ENCODE data around the gene CNOT9.

CNOT9 gene

GRCh38 chr2:218555527-218555926 lies 13.1 kb upstream of the CNOT9 start:
- Histone ChIP-seq H3K36me3 (ENCODE audit: insufficient read depth, low read length) (peaks cover 88% of the 10 kb centered on the region), H3K4me1 (ENCODE audit: insufficient read depth, low read length) (no peaks in the 10 kb centered on the region), H3K27me3 (ENCODE audit: insufficient read depth, low read length, poor library complexity) (no peaks in the 10 kb centered on the region), H3K79me2 (ENCODE audit: insufficient read depth, low read length) (peaks cover 21% of the 10 kb centered on the region; the same call in 1 of the 2 replicates), H3K9ac (ENCODE audit: low read depth, low read length) (no peak overlapping the region), H3K4me3 (ENCODE audit: low read depth in 1 of 2, low read length in 2 of 2) (no peak overlapping the region), H4K20me1 (ENCODE audit: insufficient read depth, low read length) (peaks cover 3% of the 10 kb centered on the region; the same call in 1 of the 2 replicates), H3K4me2 (ENCODE audit: insufficient read depth, low read length) (no peak overlapping the region), H3K27ac (ENCODE audit: low read length) (no peak overlapping the region), H2AFZ (ENCODE audit: low read depth, low read length) (no peak overlapping the region), H3K9me3 (ENCODE audit: insufficient read depth, low read length, severe bottlenecking) (no peaks in the 10 kb centered on the region)
- DNase-seq (no peak), ATAC-seq (ENCODE audit: insufficient read depth, low read depth) (no peak)
- no peak for TF ChIP-seq CTCF (IDR thresholded peaks at IDR 0.05; ENCODE audit: borderline replicate concordance, extremely low read depth, low read length, poor library complexity, severe bottlenecking)
- TF ChIP-seq EZH2 (IDR thresholded peaks at IDR 0.05; ENCODE audit: borderline replicate concordance, low read depth, low read length, severe bottlenecking) = no peak

GRCh38 chr2:218557941-218558340 lies 10.7 kb upstream of the CNOT9 start:
- DNase-seq = no peak
- no peak overlapping the region for H3K27ac ChIP-seq (ENCODE audit: low read length)
- TF ChIP-seq EZH2 (IDR thresholded peaks at IDR 0.05; ENCODE audit: borderline replicate concordance, low read depth, low read length, severe bottlenecking) (no peak), CTCF (IDR thresholded peaks at IDR 0.05; ENCODE audit: borderline replicate concordance, extremely low read depth, low read length, poor library complexity, severe bottlenecking) (no peak)
- peaks cover 90% of the 10 kb centered on the region for H3K36me3 ChIP-seq (ENCODE audit: insufficient read depth, low read length)
- no peak overlapping the region for H2AFZ ChIP-seq (ENCODE audit: low read depth, low read length)
- no peak overlapping the region for H3K4me3 ChIP-seq (ENCODE audit: low read depth in 1 of 2, low read length in 2 of 2)
- H3K27me3 ChIP-seq (ENCODE audit: insufficient read depth, low read length, poor library complexity) = no peaks in the 10 kb centered on the region
- H3K4me2 ChIP-seq (ENCODE audit: insufficient read depth, low read length) = no peak overlapping the region
- no peaks in the 10 kb centered on the region for H3K4me1 ChIP-seq (ENCODE audit: insufficient read depth, low read length)
- peaks cover 3% of the 10 kb centered on the region; the same call in 1 of the 2 replicates for H4K20me1 ChIP-seq (ENCODE audit: insufficient read depth, low read length)
- H3K9ac ChIP-seq (ENCODE audit: low read depth, low read length) = no peak overlapping the region
- H3K9me3 ChIP-seq (ENCODE audit: insufficient read depth, low read length, severe bottlenecking) = no peaks in the 10 kb centered on the region
- no peak for ATAC-seq (ENCODE audit: insufficient read depth, low read depth)
- H3K79me2 ChIP-seq (ENCODE audit: insufficient read depth, low read length) = peaks cover 35% of the 10 kb centered on the region

- ATAC-seq (ENCODE audit: insufficient read depth, low read depth) (no peak), DNase-seq (no peak)
- Histone ChIP-seq H3K79me2 (ENCODE audit: insufficient read depth, low read length) (peaks cover 46% of the 10 kb centered on the region), H3K27ac (ENCODE audit: low read length) (no peak overlapping the region), H3K9me3 (ENCODE audit: insufficient read depth, low read length, severe bottlenecking) (no peaks in the 10 kb centered on the region), H3K27me3 (ENCODE audit: insufficient read depth, low read length, poor library complexity) (no peaks in the 10 kb centered on the region), H3K4me2 (ENCODE audit: insufficient read depth, low read length) (no peak overlapping the region), H2AFZ (ENCODE audit: low read depth, low read length) (no peak overlapping the region), H4K20me1 (ENCODE audit: insufficient read depth, low read length) (peaks cover 7% of the 10 kb centered on the region; the same call in 1 of the 2 replicates), H3K4me3 (ENCODE audit: low read depth in 1 of 2, low read length in 2 of 2) (no peak overlapping the region), H3K36me3 (ENCODE audit: insufficient read depth, low read length) (peaks cover 88% of the 10 kb centered on the region), H3K9ac (ENCODE audit: low read depth, low read length) (no peak overlapping the region), H3K4me1 (ENCODE audit: insufficient read depth, low read length) (0 out of 2 replicates have a peak, but pooled peaks cover 5% of the 10 kb centered on the region)
- TF ChIP-seq CTCF (IDR thresholded peaks at IDR 0.05; ENCODE audit: borderline replicate concordance, extremely low read depth, low read length, poor library complexity, severe bottlenecking) (no peak), EZH2 (IDR thresholded peaks at IDR 0.05; ENCODE audit: borderline replicate concordance, low read depth, low read length, severe bottlenecking) (no peak)
Measured at GRCh38 chr2:218558986-218559385, 9.7 kb upstream of the CNOT9 start.

Data from DND-41 (cell line).